HTERT RPE-1 (cell line): ENCODE data around the gene BNC2.

ENCODE experiments used
- in situ Hi-C: fragments of 300-500 bp; cut with MboI; formaldehyde crosslinking; loops from 4 replicates; pipeline ENCODE4 v1.14.3; 2020; ENCODE audit warnings: low sequenced_read_pairs

Gene BNC2

DNA sequence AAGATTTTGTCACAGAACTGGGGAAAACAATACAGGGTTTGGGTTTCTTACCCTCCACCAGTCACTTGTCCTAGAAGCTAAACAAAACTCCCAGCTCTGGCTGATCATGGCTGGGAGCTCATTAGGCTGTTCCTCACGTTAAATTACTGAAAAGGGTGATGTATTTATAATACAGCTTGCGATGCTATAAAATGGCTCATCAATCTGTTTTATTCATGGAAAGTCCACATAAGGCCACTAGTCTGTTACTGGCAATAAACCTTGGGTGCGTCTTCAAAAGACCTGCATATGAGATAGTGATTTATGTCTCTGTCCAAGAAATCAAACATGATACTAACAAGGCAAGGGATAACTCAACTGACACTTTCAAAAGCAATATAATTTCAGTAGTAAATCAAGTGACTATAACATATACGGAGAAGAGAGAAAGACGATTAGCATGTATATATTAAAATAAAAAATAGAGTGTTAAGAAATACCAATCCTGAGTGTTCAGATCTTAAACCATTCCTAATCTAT is 219.0 kb downstream of the BNC2 start:
- in situ Hi-C loops = no loop called here

DNA sequence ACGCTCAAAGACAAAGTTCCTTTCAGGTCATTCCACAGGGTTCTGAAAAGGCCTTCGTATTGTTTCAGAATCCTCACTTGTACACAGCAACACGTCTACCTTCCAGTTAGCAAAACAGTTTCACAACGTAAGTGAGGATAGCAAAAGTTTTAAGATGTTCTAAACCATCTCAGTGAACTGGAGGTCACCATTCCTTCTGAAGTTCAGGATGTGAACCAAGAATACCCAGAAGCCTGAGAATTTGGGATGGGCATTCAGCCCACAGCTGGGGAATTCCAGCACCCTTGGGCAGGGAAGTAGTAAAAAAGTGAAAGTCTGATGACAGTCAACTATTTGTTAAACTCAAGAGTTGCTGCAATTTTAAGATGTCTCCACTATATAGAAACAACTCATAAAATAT is 224.5 kb downstream of the BNC2 start:
- in situ Hi-C loops = no loop called here

GRCh38 chr9:16642421-16643109 is 227.9 kb downstream of the BNC2 start:
- in situ Hi-C loops = no loop called here

GRCh38 chr9:16640649-16641048 is 229.8 kb downstream of the BNC2 start:
- in situ Hi-C loops = no loop called here

DNA sequence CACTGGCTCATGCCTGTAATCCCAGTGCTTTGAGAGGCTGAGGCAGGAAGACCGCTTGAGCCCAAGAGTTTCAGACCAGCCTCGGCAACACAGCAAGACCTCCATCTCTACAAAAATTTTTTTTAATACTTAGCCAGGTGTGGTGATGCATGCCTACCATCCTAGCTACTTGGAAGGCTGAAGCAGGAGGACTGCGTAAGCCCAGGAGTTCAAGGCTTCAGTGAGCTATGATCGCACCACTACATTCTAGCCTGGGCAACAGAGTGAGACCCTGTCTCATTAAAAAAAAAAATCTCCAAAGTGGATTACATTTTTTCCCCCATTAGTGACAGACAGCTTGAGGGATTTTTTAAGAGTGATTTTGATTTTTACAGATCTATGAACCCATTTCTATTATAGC is 230.8 kb downstream of the BNC2 start:
- in situ Hi-C loops = no loop called here

DNA sequence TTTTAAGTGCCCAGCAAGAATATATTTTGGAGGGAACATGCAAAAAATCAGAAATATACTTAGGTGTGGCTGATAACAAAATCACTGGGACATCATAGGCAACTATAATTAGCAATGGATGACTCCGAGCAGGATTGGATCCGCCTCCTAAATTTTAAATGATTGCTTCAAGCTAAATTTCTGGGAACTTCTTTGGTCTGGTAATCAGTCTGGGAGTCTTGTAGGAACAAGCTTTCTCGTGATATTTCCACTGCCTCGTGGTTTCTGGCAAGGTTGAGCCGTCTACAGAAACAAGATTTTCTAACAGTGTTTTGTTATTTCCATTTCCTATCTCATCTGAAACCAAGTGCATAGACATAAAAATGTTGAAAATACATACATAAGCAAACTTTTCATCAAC is 232.6 kb downstream of the BNC2 start:
- in situ Hi-C loops = no loop called here

GRCh38 chr9:16637218-16637617 is 233.3 kb downstream of the BNC2 start:
- in situ Hi-C loops = no loop called here

DNA sequence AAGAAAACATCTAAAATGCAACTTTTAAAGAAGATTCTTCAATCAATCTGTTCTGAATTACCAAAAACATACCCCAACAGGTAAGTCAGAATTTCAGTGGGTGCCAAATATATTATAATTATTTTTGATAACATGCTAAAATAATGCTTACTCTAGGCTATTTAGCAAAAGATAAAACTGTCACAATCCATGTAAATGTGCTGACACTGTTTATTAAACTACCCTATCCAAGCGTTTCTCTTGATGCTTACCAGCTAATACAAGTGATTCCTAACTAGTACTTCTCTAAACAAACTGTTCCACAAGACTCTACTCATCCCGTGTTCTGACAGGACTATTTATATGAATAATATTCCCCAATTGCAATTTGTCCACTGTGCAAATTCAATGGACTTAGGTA is 236.7 kb downstream of the BNC2 start:
- in situ Hi-C loops = no loop called here

DNA sequence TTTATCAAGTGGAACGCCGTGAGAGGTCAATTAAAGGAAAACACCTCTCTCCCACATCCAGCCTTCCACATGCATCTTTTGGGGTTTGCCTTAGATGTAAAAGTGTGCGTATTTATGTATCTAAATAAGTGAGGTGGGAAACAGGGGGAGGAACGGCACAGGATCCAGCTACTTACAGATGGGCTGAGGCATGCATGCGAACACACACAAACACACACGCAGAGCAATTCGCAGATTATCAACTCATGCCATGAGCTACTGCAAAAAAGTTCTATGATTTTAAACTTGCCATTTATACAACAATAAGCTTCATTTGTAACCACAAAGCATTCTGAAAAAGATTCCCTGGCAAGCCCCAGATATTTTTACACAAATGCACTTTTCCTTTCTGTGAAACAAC is 242.1 kb downstream of the BNC2 start:
- in situ Hi-C loops = no loop called here

- in situ Hi-C loops = no loop called here
Observed at GRCh38 chr9:16627967-16628366, 242.5 kb downstream of the BNC2 start.

DNA sequence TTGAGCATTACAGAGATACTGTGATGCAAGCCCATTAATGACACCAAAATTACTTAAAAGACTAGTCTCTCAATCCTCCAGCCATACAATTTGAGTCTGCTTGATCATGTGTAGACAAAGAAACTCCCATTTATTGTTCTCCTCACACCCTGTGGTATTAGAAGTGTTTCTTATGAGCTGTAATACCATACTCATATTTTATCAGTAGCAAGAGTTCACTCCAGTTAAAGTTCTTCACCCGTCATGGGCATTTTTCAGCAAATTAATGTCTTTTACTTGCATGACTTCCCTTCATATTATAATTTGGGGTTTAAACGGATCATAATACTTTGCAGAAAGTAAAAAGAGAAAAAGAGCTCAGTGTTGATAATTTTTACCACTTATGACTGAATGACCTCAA is 242.9 kb downstream of the BNC2 start:
- in situ Hi-C loops = no loop called here

DNA sequence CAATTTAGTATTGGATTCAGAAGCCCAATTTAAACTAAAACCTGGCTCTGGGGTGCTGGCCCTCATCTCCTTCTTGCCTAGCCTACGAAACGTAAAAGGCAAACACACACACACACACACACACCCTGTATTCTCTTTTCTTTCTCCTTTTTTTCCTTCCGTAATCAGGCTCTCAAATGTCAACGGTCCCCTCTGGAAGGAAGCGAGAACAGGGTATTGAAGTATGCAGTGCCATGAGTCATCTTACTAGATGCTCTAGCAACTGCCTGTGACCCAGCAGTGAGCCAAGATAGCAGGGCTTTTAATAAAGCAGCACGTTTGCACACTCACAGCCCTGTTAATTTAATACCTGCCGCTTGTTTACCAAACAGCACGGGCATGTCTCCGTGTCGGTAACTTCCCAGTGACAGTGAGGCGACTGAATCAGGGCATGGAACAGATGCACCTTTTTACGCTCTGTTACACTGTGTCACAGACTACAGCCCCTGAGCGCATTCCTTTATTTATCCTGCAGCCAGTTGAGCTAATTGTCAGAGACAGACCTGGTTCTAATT is 243.8 kb downstream of the BNC2 start:
- in situ Hi-C loops = no loop called here

- in situ Hi-C loops = no loop called here
Observed at GRCh38 chr9:16625811-16626210, 244.7 kb downstream of the BNC2 start.

- in situ Hi-C loops = no loop called here
Observed at GRCh38 chr9:16625161-16625631, 245.3 kb downstream of the BNC2 start.

DNA sequence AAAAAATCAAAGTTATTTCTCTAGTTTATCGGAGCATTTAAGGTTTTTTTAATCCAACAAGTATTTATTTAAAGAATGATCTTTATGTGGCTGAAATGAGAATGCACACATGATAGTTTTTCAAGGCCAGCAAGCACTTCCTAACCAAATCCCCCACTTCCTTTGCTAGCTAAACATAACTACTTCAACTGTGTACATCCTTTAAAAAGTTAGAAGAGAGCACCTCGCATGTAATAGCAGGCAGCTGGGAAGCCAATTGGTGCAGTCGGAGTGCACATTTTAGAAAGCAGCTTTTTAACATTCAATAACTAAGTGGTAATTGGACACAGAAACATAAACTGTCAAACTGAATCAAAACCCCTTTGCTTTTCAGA is 245.7 kb downstream of the BNC2 start:
- in situ Hi-C loops = no loop called here

DNA sequence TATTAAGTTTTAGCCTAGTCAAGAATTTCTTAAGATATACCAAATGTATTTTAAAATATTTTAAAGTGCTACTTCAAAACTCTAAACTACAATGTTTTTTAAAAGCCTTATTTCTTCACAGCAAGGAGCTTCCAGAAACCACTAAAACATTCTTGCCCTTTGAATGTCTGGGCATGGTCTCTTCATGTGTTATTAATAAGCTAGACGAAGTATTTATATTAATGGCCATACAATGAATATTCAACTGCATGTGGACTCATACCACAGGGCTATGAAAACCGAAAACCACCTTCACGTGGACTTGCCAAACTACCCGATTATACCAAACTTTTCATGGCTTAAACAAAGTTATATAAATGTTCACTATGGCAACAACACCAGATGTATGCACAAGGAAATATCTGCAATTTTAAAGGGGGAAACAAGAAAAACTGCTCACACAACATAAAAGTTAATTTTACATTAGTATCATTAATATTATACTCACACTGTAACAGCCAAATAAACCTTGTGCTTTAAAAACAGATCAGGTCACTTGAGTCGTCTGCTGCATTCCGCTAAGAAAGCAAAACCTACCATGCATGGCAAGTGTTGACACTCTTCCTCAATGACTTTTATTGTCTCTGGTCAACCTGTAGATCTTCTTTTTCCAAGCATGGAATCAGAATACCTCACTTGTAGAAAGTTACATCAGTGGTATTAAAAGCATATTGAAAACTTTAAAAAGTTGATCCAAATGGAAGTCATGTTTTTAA is 246.3 kb downstream of the BNC2 start:
- in situ Hi-C loops = no loop called here

- in situ Hi-C loops = no loop called here
Observed at GRCh38 chr9:16622541-16622940, 247.9 kb downstream of the BNC2 start.

DNA sequence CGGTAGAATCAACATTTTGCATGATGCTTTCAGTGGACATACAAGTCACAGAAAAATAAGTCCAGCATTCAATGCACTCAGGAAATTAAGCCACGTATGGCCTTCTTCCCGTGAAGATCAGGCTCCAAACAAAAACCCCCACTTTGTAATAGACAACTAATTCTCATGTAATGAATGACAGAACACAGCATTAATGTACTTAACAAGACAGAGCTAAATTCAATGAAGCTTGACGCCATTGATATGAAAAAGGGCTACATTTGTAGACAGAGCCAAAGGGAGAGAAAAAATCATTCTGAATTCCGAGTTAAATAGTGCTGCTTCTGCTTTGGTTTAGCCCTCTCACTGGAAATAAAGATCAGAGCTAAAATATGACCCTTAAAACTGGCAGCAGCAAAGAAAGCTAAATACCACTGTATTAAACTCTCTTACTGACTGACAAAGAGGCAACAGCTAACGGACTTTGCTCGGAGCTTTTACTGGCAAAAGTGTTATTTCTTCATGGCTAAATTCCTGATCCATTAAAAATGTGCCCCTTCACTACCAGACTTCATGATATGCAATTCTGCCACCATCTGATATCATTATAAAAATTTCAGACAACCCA is 250.5 kb downstream of the BNC2 start:
- in situ Hi-C loops = no loop called here

DNA sequence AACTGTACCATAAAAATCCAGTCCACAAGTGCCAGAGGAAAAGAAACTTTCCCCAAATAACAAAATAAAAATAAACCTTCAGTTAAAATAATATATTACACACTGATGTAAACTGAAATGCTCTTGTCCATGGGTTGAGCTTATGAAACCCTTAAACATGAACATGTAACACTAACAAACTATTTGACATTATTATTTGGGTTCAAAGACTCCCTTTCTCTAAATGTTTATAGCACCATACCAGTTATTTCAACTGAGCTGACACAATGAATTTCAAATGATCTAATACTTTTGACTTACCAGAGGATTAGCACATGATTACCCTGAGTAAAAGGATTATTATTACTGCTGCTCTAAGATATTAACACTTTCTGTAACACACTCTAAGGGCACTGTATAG is 251.1 kb downstream of the BNC2 start:
- in situ Hi-C loops = no loop called here

GRCh38 chr9:16618524-16618923 is 251.9 kb downstream of the BNC2 start:
- in situ Hi-C loops = no loop called here

DNA sequence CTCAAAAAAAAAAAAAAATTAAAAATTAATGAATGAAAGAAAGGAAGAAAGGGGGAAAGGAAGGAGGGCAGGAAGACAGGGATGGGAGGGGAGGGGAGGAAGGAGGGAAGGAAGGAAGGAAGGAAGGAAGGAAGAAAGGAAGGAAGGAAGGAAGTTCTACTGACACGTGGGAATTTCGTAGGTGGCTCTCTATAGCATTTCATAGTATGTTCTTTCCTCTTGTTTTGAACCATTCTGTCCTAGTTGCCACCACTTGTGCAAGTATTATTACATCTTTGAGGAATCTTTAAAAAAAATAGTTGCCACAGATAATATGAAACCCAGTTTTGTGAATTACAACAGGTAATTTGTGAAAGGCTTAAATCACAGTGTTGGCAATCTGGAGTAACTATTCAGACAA is 253.8 kb downstream of the BNC2 start:
- in situ Hi-C loops = no loop called here

DNA sequence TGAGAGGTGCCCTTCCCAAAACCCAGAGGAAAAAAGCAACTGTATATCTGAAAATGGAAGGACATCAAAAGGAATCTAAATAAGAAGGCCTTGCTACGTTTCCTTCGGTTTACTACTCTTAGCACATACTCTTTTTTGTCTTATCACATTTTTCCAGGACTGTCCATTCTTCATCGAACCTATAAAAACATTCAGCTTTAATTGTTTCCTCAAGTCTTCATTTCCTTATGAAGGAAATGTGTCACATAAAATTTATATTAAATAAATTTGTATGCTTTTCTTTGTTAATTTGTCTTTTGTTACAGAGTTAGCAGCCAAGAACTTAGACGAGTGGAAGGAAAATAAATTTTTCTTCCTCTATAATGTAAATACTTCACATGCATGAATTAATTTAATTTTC is 255.0 kb downstream of the BNC2 start:
- in situ Hi-C loops = no loop called here
